Measurements from ENCODE around the gene KCNJ12. TPM values are rescaled to one million over a fixed set of nuclear protein-coding genes. Genes with fewer than 3 reads are reported as not detected.

Gene KCNJ12
- total RNA-seq, 1 experiment from 2014 or later, result 1.2 TPM

- ChIA-PET CTCF (no interaction called here), POLR2A (ENCODE audit: low non-redundant PET) (no interaction called here)
- TF ChIP-seq EZH2 (IDR thresholded peaks at IDR 0.05; ENCODE audit: borderline replicate concordance, low read depth, low read length, poor library complexity, severe bottlenecking) (no peak), CTCF (conservative IDR thresholded peaks at IDR 0.05; ENCODE audit: low read depth, low read length) (no peak)
- no peaks in the 10 kb centered on the region for H3K36me3 ChIP-seq (ENCODE audit: insufficient read depth, low read length, poor library complexity, severe bottlenecking)
- H3K27ac ChIP-seq (ENCODE audit: low read depth, low read length, poor library complexity, severe bottlenecking), result no peak overlapping the region
- intact Hi-C loops (cut with micrococcal nuclease; ENCODE audit: unreplicated experiment), result no loop called here
- DNase-seq (ENCODE audit: low spot score), result no peak
- H3K4me3 ChIP-seq (ENCODE audit: low read depth, low read length, poor library complexity, severe bottlenecking), result no peak overlapping the region
- H3K4me1 ChIP-seq (ENCODE audit: insufficient read depth, low read length, poor library complexity, severe bottlenecking), result no peaks in the 10 kb centered on the region
- no TSS peak for BruUV-seq (replicated peaks)
- H3K9me3 ChIP-seq (ENCODE audit: low read depth, low read length, poor library complexity, severe bottlenecking), result no peaks in the 10 kb centered on the region
- H3K27me3 ChIP-seq (replicated peaks; ENCODE audit: insufficient read depth, low read depth, low read length, poor library complexity), result no peaks in the 10 kb centered on the region
Measured at GRCh38 chr17:21352221-21352980, 23.8 kb upstream of the KCNJ12 start.

GRCh38 chr17:21352981-21353265 lies 23.2 kb upstream of the KCNJ12 start:
- Histone ChIP-seq H3K4me1 (ENCODE audit: insufficient read depth, low read length, poor library complexity, severe bottlenecking) (no peaks in the 10 kb centered on the region), H3K36me3 (ENCODE audit: insufficient read depth, low read length, poor library complexity, severe bottlenecking) (no peaks in the 10 kb centered on the region), H3K27me3 (replicated peaks; ENCODE audit: insufficient read depth, low read depth, low read length, poor library complexity) (no peaks in the 10 kb centered on the region), H3K27ac (ENCODE audit: low read depth, low read length, poor library complexity, severe bottlenecking) (no peak overlapping the region), H3K4me3 (ENCODE audit: low read depth, low read length, poor library complexity, severe bottlenecking) (no peak overlapping the region), H3K9me3 (ENCODE audit: low read depth, low read length, poor library complexity, severe bottlenecking) (no peaks in the 10 kb centered on the region)
- no peak for DNase-seq (ENCODE audit: low spot score)
- BruUV-seq (replicated peaks), result no TSS peak
- intact Hi-C loops (cut with micrococcal nuclease; ENCODE audit: unreplicated experiment), result no loop called here
- TF ChIP-seq EZH2 (IDR thresholded peaks at IDR 0.05; ENCODE audit: borderline replicate concordance, low read depth, low read length, poor library complexity, severe bottlenecking), result no peak
- no peak for TF ChIP-seq CTCF (conservative IDR thresholded peaks at IDR 0.05; ENCODE audit: low read depth, low read length)
- POLR2A ChIA-PET (ENCODE audit: low non-redundant PET), result no interaction called here
- CTCF ChIA-PET, result no interaction called here

GRCh38 chr17:21353326-21354010 lies 22.7 kb upstream of the KCNJ12 start:
- Histone ChIP-seq H3K36me3 (ENCODE audit: insufficient read depth, low read length, poor library complexity, severe bottlenecking) (no peaks in the 10 kb centered on the region), H3K9me3 (ENCODE audit: low read depth, low read length, poor library complexity, severe bottlenecking) (no peaks in the 10 kb centered on the region), H3K27ac (ENCODE audit: low read depth, low read length, poor library complexity, severe bottlenecking) (no peak overlapping the region), H3K27me3 (replicated peaks; ENCODE audit: insufficient read depth, low read depth, low read length, poor library complexity) (no peaks in the 10 kb centered on the region), H3K4me3 (ENCODE audit: low read depth, low read length, poor library complexity, severe bottlenecking) (no peak overlapping the region), H3K4me1 (ENCODE audit: insufficient read depth, low read length, poor library complexity, severe bottlenecking) (no peaks in the 10 kb centered on the region)
- intact Hi-C loops (cut with micrococcal nuclease; ENCODE audit: unreplicated experiment), result no loop called here
- POLR2A ChIA-PET (ENCODE audit: low non-redundant PET), result no interaction called here
- TF ChIP-seq CTCF (conservative IDR thresholded peaks at IDR 0.05; ENCODE audit: low read depth, low read length), result no peak
- TF ChIP-seq EZH2 (IDR thresholded peaks at IDR 0.05; ENCODE audit: borderline replicate concordance, low read depth, low read length, poor library complexity, severe bottlenecking), result no peak
- no TSS peak for BruUV-seq (replicated peaks)
- DNase-seq (ENCODE audit: low spot score), result no peak
- CTCF ChIA-PET, result no interaction called here
